Measurements from ENCODE around the gene SIPA1L3. TPM values are rescaled to one million over a fixed set of nuclear protein-coding genes. Genes with fewer than 3 reads are reported as not detected.

Gene SIPA1L3
- total and polyA plus RNA-seq, 2 of the 13 experiments (the other 11 are each of a cell fraction or from before 2014, with no cell fraction given) = 5.5 to 7.7 TPM

DNA sequence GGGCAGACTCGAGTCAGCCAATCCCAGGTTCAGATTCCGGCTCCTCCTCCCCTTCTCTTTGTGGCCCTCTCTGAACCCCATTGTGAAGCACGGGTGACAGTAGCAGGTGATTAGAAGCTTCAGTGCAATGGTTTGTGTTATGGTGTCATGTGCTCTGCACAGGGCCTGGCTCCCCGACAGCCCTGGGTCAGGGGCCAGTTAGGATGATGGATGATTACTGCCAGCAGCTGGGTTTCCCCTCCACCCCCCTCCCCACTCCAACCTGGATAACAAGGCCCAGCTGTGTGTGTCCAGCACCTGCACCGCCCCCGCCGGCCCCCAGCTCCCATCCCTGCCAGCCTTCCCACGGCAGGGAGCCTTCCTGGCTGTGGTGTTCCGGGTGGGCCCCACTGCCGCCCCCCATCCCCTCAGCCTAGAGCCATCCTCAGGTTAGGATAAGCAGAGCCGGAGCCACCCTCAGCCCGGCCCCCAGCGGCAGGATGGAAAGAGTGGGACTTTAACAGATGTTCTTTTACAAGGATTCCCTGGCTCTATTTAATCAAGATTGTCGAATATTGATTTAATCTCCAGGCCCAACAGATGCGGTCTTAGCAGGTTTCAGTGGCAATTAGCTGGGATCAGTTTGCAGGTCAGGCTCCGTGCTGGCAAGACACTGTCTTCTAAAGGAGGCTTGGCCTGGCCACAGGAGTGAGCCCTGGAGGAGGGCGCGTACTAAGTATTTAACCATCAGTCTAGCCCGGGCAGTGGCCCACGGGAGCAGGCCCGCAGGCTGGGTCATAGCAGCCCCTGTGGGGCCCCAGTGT lies 156.2 kb downstream of the SIPA1L3 start:
- 93% methylated on average over 10 of the region's 21 CpGs for WGBS (ENCODE audit: low lambda C conversion rate)
- Histone ChIP-seq H2AFZ (ENCODE audit: low read length) (no peak overlapping the region), H3K79me2 (ENCODE audit: insufficient read depth, low read length) (no peaks in the 10 kb centered on the region), H3K4me1 (ENCODE audit: insufficient read depth, low read length) (peaks cover 6% of the 10 kb centered on the region), H4K20me1 (ENCODE audit: insufficient read depth, low read length) (no peaks in the 10 kb centered on the region), H3K4me3 (replicated peaks in 1 of 3; ENCODE audit: insufficient read depth in 1 of 3, low read depth in 2 of 3, low read length in 3 of 3) (no peak overlapping the region), H3K27me3 (ENCODE audit: control insufficient read depth in 1 of 2, insufficient read depth in 2 of 2, low read length in 2 of 2) (no peaks in the 10 kb centered on the region), H3K27ac (ENCODE audit: extremely low read length, insufficient read depth, low read length) (no peak overlapping the region), H3K4me2 (ENCODE audit: low read depth, low read length) (no peak overlapping the region), H3K36me3 (replicated peaks in 1 of 2; ENCODE audit: control insufficient read depth in 1 of 2, insufficient read depth in 2 of 2, low read length in 2 of 2) (no peaks in the 10 kb centered on the region), H3K9ac (ENCODE audit: insufficient read depth, low read depth, low read length) (no peak overlapping the region), H3K9me3 (ENCODE audit: low read length) (no peaks in the 10 kb centered on the region)
- ATAC-seq (no peak), FAIRE-seq (no peak), DNase-seq (ENCODE audit: low spot score) (no peak)
- TF ChIP-seq, protein P1, sequence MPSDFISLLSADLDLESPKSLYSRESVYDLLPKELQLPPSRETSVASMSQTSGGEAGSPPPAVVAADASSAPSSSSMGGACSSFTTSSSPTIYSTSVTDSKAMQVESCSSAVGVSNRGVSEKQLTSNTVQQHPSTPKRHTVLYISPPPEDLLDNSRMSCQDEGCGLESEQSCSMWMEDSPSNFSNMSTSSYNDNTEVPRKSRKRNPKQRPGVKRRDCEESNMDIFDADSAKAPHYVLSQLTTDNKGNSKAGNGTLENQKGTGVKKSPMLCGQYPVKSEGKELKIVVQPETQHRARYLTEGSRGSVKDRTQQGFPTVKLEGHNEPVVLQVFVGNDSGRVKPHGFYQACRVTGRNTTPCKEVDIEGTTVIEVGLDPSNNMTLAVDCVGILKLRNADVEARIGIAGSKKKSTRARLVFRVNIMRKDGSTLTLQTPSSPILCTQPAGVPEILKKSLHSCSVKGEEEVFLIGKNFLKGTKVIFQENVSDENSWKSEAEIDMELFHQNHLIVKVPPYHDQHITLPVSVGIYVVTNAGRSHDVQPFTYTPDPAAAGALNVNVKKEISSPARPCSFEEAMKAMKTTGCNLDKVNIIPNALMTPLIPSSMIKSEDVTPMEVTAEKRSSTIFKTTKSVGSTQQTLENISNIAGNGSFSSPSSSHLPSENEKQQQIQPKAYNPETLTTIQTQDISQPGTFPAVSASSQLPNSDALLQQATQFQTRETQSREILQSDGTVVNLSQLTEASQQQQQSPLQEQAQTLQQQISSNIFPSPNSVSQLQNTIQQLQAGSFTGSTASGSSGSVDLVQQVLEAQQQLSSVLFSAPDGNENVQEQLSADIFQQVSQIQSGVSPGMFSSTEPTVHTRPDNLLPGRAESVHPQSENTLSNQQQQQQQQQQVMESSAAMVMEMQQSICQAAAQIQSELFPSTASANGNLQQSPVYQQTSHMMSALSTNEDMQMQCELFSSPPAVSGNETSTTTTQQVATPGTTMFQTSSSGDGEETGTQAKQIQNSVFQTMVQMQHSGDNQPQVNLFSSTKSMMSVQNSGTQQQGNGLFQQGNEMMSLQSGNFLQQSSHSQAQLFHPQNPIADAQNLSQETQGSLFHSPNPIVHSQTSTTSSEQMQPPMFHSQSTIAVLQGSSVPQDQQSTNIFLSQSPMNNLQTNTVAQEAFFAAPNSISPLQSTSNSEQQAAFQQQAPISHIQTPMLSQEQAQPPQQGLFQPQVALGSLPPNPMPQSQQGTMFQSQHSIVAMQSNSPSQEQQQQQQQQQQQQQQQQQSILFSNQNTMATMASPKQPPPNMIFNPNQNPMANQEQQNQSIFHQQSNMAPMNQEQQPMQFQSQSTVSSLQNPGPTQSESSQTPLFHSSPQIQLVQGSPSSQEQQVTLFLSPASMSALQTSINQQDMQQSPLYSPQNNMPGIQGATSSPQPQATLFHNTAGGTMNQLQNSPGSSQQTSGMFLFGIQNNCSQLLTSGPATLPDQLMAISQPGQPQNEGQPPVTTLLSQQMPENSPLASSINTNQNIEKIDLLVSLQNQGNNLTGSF (CRISPR knock-in tag; IDR thresholded peaks at IDR 0.05) = no peak
- TF ChIP-seq ATRX (CRISPR knock-in tag; IDR thresholded peaks at IDR 0.05; ENCODE audit: borderline replicate concordance) = no peak
- TF ChIP-seq, protein P2, sequence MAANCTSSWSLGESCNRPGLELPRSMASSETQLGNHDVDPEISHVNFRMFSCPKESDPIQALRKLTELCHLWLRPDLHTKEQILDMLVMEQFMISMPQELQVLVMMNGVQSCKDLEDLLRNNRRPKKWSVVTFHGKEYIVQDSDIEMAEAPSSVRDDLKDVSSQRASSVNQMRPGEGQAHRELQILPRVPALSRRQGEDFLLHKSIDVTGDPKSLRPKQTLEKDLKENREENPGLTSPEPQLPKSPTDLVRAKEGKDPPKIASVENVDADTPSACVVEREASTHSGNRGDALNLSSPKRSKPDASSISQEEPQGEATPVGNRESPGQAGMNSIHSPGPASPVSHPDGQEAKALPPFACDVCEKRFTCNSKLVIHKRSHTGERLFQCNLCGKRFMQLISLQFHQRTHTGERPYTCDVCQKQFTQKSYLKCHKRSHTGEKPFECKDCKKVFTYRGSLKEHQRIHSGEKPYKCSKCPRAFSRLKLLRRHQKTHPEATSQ (CRISPR knock-in tag; IDR thresholded peaks at IDR 0.05; ENCODE audit: borderline replicate concordance) = no peak
- TF ChIP-seq ZNF12 (CRISPR knock-in tag; IDR thresholded peaks at IDR 0.05) = no peak
- no TSS peak for BruUV-seq (replicated peaks)
- in situ Hi-C loops (cut with HindIII; ENCODE audit: extremely low pct_ligation_motif_present, low pct_unique_long_range_greater_than_20kb) = no loop called here
- ChIA-PET CTCF (ENCODE audit: low intra/inter-chr PET ratio, low total read pairs) (no interaction called here), POLR2A (no interaction called here)
- intact Hi-C loops (cut with micrococcal nuclease; ENCODE audit: unreplicated experiment) = no loop called here
